NCI-H2227 (cell line): ENCODE data around the gene NAB2.

Source experiments
- DNase-seq: peaks from one replicate; lab custom pipeline; 2025; ENCODE audit not compliant: unreplicated experiment; lab: John Stamatoyannopoulos, UW

Gene NAB2

DNA sequence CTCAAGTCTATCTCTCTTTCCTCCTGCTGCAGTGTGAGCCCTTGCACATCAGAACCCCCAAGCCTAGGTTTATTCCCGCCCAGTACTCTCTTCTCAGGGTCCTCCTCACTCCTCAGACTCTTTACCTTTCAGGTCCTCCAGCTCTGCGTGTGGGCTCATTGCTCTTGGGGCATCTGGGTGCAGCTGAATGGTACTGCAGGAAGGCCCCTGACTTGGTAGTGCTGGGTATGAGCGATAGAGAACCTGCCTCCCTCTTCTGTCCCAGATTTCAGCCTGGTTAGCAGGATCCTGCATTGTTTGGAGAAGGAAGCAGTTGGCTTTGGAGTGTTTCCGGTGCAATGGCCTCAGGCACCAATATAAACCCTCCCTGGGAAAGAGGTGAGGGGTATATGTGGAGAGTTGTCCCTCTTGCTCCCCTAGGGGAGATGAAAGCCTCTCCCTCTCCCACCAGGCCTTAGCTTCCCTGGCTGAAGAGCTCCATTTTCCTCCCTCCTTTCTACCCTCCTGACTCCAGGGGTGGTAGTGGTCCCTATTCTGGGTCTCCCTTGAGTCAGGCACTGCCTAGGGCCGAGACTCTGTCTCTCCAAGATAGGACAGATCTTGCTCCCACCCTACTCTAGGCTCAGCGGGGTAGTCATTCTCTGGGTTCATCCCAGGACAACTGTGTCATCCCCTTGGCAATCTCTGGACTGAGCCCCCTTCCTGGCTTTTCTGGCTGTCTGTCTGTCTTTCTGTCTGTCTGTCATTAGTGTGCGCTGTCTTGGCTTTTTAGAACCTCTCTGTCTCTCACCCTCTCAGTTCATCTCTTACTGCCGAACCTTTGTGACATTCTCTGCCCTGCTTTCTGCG lies 43.2 kb downstream of the NAB2 start:
- no peak for DNase-seq

GRCh38 chr12:57133013-57133569 lies 44.2 kb downstream of the NAB2 start:
- no peak for DNase-seq

DNA sequence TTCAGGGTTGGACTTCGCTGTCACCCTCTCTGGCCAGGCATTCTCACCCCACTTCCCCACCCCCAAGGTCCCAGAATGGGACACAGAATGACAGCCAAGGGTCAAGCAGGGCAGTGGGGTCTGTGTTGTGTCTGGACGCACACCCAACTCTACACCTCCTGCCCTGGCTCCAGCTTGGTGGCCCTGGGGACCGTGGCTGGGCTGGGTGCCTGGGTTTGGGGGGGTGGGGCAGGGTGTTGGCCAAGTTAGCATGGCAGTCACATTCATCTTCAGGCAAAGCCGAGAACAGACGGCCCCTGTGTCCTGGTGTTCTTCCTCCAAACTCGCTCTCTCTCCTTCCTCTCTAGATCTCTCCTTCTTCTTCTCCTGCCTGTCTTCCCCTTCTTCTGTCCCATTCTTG lies 45.0 kb downstream of the NAB2 start:
- DNase-seq: no peak

DNA sequence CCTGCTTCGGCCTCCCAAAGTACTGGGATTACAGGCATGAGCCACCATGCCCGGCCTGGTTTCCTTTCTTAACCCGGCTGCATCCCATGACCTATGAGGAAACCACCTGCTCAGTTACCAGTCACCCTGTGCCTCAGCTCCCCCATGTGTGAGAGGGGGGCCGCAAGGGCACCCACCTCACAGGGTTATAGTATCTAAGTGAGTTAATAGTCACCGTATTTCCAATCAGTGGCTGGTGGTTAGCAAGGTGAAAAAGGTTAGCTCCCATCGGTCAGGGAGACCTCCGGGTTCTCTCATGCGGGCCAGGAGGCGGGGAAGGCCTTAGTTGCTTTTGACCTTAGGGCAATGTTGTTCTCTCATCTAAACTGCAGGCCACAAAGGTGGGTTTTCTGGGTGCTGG lies 46.0 kb downstream of the NAB2 start:
- no peak for DNase-seq

GRCh38 chr12:57135527-57136326 lies 46.8 kb downstream of the NAB2 start:
- DNase-seq: peak; percentile 24

- DNase-seq: no peak
Observed at GRCh38 chr12:57138526-57139272, 49.8 kb downstream of the NAB2 start.

GRCh38 chr12:57139796-57140649 lies 51.1 kb downstream of the NAB2 start:
- no peak for DNase-seq

DNA sequence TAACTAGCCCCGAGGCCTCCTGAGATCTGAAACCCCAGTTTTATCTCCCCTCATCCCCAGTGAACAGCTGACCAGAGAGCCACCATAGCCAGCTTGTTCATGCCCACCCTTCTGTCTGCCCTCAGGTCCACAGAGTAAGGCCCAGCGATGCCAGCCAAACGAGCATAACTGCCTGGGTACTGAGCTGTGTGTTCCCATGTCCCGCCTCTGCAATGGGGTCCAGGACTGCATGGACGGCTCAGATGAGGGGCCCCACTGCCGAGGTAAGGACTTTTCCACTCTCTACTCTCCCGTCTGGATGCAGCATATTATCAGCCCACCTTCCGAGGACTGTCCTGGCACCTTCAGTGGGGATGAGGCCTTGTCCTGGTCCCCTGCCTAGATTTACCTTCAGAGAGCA lies 52.3 kb downstream of the NAB2 start:
- no peak for DNase-seq

DNA sequence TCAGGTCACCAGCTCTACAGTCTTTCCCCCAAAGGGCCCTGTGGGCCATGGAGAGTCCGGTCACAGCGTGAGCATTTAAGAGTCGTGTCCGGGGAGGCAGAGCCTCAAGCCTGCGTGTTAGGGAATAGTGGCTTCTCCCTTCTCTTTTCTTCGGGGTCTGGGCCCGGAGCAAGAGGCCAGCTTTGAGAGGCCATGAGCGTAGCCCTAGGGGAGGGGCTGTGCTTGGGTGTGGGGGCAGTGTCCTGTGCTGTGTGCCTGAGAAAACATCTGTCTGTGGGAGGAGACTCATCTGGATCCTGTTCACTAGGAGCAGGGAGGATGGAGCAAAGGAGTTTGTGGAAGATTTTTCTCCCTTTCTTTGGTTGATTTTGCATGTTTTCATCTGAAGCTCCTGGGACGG lies 53.2 kb downstream of the NAB2 start:
- DNase-seq: no peak

- DNase-seq: no peak
Observed at GRCh38 chr12:57142727-57143126, 53.8 kb downstream of the NAB2 start.

DNA sequence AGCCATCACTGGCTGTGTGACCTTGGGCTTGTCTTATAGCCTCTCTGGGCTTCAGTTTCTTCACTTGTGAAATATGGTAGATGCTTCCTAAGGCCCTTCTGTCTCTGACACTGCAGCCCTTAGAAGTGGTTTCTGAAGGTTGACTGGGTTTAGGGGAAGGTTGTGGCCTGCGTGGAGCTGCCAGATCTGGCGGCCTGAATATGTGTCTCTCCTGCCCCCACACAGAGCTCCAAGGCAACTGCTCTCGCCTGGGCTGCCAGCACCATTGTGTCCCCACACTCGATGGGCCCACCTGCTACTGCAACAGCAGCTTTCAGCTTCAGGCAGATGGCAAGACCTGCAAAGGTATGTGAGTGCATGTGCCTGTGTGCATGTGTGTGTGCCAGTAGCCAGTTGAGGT lies 54.5 kb downstream of the NAB2 start:
- no peak for DNase-seq
